HL-60 (cell line): Measurements from ENCODE around the gene RERE.
"Not testable (repeated sequence)": the region's sequence is repeated elsewhere in the genome, so short reads cannot be mapped to it uniquely, and the experiment has no call there.

ENCODE experiments used
- DNase-seq, 2 experiments: peaks; one replicate each; pipeline ENCODE4 v3.0.0-alpha.2; 2010 to 2020; ENCODE audit warnings: low read depth in 1 of 2, low spot score in 1 of 2
- H3K27ac ChIP-seq: fragments of 250-450 bp; sonication (Bioruptor Pico); replicated peaks from 2 replicates; pipeline ENCODE4 v1.5.1; 2020; ENCODE audit warnings: mild to moderate bottlenecking, moderate library complexity
- H3K27me3 ChIP-seq: fragments of 250-450 bp; sonication (Bioruptor Pico); 2 replicates; pipeline ENCODE4 v1.5.1; 2021; ENCODE audit warnings: mild to moderate bottlenecking, moderate library complexity; ENCODE audit not compliant: insufficient read depth, poor library complexity, severe bottlenecking
- H3K4me3 ChIP-seq: replicated peaks from 2 replicates; pipeline ENCODE4 v1.5.1; 2011; ENCODE audit warnings: mild to moderate bottlenecking, control low read depth, low read length; ENCODE audit not compliant: insufficient read depth
- GABPA ChIP-seq: IDR thresholded peaks from 2 replicates; pipeline ENCODE4 v1.6.1; 2012; ENCODE audit warnings: low read depth
- POLR2AphosphoS5 ChIP-seq: IDR thresholded peaks from 2 replicates; pipeline ENCODE4 v1.6.1; 2012; ENCODE audit warnings: low read depth
- SPI1 ChIP-seq: IDR thresholded peaks from 2 replicates; pipeline ENCODE4 v1.6.1; 2012; ENCODE audit warnings: low read depth, mild to moderate bottlenecking, borderline replicate concordance
- TF ChIP-seq, protein P1 (sequence below): IDR thresholded peaks from one replicate; pipeline ENCODE4 v1.5.1; 2011; ENCODE audit warnings: low read length, control low read depth, inconsistent platforms; ENCODE audit not compliant: insufficient read depth
- TF ChIP-seq, protein P2 (sequence below): IDR thresholded peaks from 2 replicates; pipeline ENCODE4 v1.6.1; 2012; ENCODE audit warnings: low read depth; ENCODE audit not compliant: insufficient replicate concordance

The RERE gene

DNA sequence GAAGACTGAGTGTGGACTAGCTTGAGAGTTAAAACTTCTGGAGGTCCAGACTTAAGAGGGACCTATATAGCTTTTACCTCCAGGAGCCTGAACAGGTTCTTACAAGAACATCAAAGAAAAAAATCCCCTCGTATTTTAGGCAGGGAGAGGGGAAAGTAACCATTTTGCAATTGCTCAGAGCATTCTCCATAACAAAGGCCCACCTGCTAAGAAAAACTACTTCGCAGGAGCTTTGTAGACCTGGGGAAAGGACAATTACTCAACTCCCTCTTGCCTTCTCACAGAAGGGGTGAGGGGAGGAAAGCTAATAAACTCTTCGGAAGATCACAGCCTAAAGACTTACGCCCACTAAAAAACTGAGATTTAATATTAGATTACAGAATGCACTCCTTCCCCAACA is 86.3 kb downstream of the RERE start:
- TF ChIP-seq SPI1: no peak
- TF ChIP-seq POLR2AphosphoS5: no peak
- TF ChIP-seq GABPA: no peak
- TF ChIP-seq, protein P1, sequence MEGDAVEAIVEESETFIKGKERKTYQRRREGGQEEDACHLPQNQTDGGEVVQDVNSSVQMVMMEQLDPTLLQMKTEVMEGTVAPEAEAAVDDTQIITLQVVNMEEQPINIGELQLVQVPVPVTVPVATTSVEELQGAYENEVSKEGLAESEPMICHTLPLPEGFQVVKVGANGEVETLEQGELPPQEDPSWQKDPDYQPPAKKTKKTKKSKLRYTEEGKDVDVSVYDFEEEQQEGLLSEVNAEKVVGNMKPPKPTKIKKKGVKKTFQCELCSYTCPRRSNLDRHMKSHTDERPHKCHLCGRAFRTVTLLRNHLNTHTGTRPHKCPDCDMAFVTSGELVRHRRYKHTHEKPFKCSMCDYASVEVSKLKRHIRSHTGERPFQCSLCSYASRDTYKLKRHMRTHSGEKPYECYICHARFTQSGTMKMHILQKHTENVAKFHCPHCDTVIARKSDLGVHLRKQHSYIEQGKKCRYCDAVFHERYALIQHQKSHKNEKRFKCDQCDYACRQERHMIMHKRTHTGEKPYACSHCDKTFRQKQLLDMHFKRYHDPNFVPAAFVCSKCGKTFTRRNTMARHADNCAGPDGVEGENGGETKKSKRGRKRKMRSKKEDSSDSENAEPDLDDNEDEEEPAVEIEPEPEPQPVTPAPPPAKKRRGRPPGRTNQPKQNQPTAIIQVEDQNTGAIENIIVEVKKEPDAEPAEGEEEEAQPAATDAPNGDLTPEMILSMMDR: no peak
- TF ChIP-seq, protein P2, sequence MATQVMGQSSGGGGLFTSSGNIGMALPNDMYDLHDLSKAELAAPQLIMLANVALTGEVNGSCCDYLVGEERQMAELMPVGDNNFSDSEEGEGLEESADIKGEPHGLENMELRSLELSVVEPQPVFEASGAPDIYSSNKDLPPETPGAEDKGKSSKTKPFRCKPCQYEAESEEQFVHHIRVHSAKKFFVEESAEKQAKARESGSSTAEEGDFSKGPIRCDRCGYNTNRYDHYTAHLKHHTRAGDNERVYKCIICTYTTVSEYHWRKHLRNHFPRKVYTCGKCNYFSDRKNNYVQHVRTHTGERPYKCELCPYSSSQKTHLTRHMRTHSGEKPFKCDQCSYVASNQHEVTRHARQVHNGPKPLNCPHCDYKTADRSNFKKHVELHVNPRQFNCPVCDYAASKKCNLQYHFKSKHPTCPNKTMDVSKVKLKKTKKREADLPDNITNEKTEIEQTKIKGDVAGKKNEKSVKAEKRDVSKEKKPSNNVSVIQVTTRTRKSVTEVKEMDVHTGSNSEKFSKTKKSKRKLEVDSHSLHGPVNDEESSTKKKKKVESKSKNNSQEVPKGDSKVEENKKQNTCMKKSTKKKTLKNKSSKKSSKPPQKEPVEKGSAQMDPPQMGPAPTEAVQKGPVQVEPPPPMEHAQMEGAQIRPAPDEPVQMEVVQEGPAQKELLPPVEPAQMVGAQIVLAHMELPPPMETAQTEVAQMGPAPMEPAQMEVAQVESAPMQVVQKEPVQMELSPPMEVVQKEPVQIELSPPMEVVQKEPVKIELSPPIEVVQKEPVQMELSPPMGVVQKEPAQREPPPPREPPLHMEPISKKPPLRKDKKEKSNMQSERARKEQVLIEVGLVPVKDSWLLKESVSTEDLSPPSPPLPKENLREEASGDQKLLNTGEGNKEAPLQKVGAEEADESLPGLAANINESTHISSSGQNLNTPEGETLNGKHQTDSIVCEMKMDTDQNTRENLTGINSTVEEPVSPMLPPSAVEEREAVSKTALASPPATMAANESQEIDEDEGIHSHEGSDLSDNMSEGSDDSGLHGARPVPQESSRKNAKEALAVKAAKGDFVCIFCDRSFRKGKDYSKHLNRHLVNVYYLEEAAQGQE: no peak
- DNase-seq: no peak
- H3K27me3 ChIP-seq: no peaks in the 10 kb centered on the region
- H3K27ac ChIP-seq: no peak overlapping the region
- no peak overlapping the region for H3K4me3 ChIP-seq

DNA sequence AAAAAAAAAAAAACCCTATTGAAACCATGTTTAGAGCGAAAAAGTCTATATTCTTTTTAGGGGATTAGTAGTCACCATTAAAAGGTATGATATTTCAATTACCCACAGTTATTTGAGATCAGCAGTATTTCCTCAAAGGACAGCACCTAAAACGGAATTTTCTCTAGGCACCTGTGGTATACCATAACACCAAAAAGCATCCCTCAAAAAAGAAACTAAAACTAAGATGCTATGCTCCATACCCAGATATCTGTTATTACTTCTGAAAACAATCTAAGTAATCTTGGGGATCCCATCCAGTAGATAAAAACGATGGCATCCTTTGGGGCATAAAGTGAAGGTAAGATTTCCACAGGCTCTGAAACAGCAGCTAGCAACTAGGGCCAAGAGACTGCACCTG is 89.0 kb downstream of the RERE start:
- no peak for DNase-seq
- no peaks in the 10 kb centered on the region for H3K27me3 ChIP-seq
- H3K27ac ChIP-seq: no peak overlapping the region
- H3K4me3 ChIP-seq: no peak overlapping the region
- TF ChIP-seq, protein P2: no peak
- TF ChIP-seq POLR2AphosphoS5: no peak
- TF ChIP-seq GABPA: no peak
- TF ChIP-seq, protein P1: no peak
- TF ChIP-seq SPI1: no peak

DNA sequence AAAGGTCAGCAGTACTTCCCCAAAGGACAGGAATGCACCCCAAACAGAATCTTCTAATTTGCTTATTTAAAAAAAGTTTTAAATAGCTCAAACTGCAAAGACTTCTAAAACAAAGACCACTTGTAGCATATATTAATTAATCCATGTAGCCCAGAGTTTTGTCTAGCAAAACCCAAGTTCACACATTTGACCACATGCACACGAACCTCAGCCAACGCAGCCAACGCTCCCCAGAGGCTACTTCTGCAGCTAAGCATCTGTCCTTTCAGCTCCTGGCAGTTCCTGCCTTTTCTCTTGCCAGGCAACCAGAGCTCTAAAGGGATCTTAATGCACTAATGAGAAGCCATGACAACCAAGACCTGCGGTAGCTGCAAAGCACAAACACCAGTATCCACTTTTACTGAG is 89.6 kb downstream of the RERE start:
- DNase-seq: no peak
- TF ChIP-seq, protein P2: no peak
- TF ChIP-seq SPI1: no peak
- TF ChIP-seq, protein P1: no peak
- no peak for TF ChIP-seq POLR2AphosphoS5
- TF ChIP-seq GABPA: no peak
- no peak overlapping the region for H3K4me3 ChIP-seq
- no peaks in the 10 kb centered on the region for H3K27me3 ChIP-seq
- H3K27ac ChIP-seq: no peak overlapping the region

DNA sequence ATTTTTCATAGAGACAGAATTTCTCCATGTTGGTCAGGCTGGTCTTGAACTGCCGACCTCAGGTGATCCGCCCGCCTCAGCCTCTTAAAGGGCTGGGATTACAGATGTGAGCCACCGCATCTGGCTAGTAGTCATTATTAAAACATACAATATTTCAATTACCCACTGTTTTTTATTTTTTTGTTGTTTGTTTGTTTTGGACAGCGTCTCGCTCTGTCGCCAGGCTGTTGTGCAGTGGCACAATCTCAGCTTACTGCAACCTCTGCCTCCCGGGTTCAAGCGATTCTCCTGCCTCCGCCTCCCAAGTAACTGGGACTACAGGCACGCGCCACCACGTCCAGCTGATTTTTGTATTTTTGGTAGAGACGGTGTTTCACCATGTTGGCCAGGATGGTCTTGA is 90.1 kb downstream of the RERE start:
- not testable (repeated sequence) for H3K27me3 ChIP-seq, H3K4me3 ChIP-seq, H3K27ac ChIP-seq, DNase-seq

DNA sequence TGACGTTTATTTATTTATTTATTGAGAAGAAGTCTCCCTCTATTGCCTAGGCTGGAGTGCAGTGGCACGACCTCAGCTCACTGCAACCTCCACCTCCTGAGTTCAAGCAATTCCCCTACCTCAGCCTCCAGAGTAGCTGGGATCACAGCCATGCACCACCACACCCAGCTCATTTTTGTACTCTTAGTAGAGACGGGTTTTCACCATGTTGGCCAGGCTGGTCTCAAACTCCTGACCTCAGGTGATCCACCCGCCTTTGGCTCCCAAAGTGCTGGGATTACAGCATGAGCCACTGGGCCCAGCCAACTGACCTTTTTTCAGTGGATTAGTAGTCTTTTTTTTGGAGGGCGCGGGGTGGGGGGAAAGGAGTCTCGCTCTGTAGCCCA is 90.6 kb downstream of the RERE start:
- not testable (repeated sequence) for DNase-seq, H3K4me3 ChIP-seq, H3K27ac ChIP-seq, H3K27me3 ChIP-seq
